GM19328 (cell line): Measurements from ENCODE around the gene KDSR.
A peak's percentile ranks its signal among the peaks of the same experiment; 100 is the strongest.
"Not testable (repeated sequence)": the region's sequence is repeated elsewhere in the genome, so short reads cannot be mapped to it uniquely, and the experiment has no call there.

Experiments used
- ATAC-seq: cut with Tn5 transposase; IDR thresholded peaks from one replicate; pipeline ENCODE4 v1.9.1; 2021; ENCODE audit warnings: mild to moderate bottlenecking, moderate library complexity; ENCODE audit not compliant: unreplicated experiment

The KDSR gene

GRCh38 chr18:63366213-63367052 is 573 bp downstream of the KDSR start:
- ATAC-seq: peak; percentile 27

- ATAC-seq: no peak
Observed at GRCh38 chr18:63365876-63366212, 1.2 kb downstream of the KDSR start.

GRCh38 chr18:63363951-63364350 is 3.1 kb downstream of the KDSR start:
- no peak for ATAC-seq

GRCh38 chr18:63363420-63363819 is 3.6 kb downstream of the KDSR start:
- not testable (repeated sequence) for ATAC-seq

GRCh38 chr18:63356272-63356896 is 10.6 kb downstream of the KDSR start:
- ATAC-seq: no peak

- no peak for ATAC-seq
Observed at GRCh38 chr18:63350230-63350629, 16.8 kb downstream of the KDSR start.

DNA sequence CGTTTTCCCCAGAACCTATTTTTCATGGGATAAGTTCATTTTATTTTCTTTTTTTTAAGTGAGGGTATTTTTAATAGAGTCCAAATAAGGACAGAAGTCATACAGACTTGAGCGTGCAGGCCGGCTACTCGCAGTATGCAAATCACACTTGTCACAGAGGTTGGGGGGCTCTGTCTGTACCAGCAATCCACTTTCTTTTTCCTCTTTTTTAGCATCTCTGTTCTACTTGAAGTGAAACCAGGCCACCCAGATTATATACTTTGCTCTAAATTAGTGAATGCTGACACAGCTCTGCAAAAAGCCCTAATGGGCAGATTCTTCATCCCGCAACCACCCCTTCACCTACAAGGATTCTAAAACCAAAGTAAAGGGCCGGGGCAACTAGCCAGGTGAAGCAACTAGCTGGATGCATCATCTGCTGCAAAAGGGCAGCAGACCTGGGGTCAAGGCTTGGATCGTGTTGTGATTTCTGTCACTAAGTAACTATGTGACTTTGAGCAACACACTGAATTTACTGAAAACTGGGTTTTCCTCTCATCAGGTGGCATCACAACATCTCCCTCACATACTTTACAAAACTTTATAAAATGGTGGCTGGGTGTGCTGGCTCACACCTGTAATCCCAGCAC is 18.4 kb downstream of the KDSR start:
- peak; percentile 78 for ATAC-seq

DNA sequence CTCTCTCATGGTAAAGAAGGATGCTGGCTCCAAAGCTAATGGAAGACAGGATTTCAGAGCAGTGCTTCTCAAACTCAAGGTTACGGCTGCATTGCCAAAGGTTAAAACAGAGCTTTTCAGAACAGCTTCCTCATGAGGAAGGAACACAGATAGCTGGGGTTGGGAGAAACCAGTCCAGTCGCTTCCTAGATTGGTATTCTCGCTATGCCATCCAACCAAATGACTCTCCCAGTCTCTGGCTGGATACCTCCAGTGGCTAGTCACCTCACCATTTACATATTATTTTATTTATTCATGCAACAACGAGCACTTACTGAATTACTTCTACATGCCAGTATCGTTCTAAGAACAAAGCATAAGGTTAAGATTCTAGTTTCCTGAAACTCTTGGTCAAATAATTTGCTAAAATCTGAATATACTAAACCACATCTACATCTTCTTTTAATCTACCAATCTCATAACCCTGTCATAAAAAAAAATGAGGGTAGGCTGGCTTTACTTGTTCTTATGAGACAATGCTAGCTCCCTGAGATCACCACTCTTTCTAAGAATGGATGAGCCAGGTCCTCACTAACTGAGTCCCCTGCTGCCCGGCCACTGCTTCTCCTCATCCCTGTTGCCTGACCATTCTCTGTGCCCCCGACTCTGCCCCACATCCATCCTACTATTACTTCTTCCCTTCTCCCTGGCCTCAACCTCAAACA is 20.4 kb downstream of the KDSR start:
- no peak for ATAC-seq

DNA sequence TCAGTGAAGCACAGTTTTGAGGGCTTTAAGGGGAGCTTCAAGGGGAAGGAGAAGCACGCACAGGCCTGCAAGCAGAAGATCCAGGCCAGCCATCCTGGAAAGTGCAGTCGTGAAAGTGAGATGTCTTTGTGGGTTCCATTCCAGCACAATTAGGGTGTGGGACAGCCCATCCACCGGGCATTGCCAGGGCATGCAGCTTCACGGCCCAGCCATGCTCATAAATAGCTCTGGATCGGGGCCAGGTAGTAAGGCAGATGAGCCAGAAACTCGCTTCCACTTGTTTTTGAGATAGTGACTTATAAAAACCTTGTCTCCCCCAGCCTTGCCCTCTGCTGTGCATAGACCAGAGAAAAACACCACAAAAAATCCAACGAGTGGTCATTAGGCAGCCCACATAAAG is 21.0 kb downstream of the KDSR start:
- no peak for ATAC-seq

DNA sequence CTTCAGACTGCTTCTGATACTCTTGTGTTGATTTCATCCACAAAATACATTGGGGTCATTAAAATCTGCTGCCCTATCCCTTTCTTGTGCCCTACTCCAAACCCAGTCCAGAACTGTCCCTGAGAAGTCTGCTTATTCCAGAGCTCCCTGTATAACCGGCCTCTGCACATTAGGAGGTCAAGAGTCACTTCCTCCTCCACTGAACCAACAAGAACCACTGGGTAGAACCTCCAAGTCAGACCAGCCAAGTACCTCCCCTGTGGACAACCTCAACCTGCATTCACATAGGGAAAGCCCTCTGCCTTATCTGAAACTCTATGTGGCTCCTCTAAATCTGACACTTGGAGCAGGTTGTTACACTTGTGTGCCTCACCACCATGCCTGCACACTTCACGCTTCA is 22.1 kb downstream of the KDSR start:
- ATAC-seq: no peak

- ATAC-seq: no peak
Observed at GRCh38 chr18:63344263-63344662, 22.7 kb downstream of the KDSR start.

DNA sequence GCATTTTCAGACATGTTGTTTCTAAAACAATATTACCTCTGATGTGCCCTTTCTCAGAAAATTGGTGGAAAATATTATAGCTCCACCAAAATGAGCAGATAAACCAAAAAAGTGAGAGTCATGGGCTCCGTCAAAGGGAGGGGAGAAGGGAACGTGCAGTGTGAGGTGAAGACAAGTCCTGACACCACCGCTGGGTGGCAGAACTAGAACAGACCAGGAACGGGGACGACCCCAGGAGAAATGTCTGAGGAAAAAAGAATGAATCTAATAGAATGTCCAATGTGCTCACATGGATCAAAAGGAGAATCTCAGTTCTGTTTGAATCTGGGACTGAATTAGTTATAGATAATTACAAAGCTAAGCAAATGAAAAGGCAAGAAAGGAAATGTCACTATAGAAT is 24.8 kb downstream of the KDSR start:
- ATAC-seq: no peak

GRCh38 chr18:63339920-63340484 is 27.0 kb downstream of the KDSR start:
- ATAC-seq: no peak

- ATAC-seq: no peak
Observed at GRCh38 chr18:63336366-63337099, 30.5 kb downstream of the KDSR start.

- no peak for ATAC-seq
Observed at GRCh38 chr18:63331105-63331504, 35.9 kb downstream of the KDSR start.

- no peak for ATAC-seq
Observed at GRCh38 chr18:63329431-63330145, 37.4 kb downstream of the KDSR start.

DNA sequence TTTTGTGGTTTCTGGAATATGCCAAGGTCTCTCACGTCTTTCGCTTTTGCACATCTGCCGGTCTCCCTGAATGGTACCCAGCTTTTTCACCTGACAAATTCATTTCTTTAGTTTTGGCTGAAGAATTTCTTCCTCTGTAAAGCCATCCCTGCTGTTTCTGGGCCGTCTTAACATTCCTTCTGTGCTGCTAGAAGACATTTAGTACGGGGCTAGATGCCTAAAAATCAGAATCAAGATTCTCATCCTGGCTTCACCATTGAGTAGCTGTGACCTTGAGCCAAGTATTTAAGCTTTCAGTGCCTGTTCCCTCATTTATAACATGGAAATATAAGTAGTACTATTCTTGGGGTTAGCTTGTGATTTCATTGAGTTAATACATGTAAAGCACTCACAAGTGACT is 41.0 kb downstream of the KDSR start:
- ATAC-seq: no peak

DNA sequence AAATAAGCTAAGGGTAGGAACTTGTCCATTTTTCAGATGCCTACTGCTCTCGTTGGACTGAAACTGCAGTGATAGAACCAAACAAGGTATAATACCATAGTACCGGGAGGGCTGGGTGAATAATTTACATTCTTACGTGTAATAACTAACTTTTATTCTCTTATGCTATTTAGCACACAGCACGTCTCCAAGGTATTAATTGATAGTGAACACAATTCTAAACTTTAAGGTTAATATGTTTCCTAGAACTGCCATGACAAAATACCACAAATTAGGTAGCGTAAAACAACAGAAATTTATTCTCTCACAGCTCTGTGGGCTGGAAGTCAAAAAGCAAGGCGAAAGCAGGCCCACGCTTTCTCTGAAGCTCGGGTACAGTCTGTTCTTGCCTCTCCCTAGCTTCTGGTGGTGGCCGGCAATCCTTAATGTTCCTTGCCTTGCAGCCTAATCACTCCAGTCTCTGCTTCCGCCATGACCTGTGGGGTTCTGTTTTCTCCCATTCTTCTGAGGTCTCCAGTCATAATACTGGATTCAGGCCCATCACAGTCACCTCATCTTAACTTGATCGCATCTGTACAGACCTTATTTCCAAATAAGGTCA is 41.8 kb downstream of the KDSR start:
- no peak for ATAC-seq

DNA sequence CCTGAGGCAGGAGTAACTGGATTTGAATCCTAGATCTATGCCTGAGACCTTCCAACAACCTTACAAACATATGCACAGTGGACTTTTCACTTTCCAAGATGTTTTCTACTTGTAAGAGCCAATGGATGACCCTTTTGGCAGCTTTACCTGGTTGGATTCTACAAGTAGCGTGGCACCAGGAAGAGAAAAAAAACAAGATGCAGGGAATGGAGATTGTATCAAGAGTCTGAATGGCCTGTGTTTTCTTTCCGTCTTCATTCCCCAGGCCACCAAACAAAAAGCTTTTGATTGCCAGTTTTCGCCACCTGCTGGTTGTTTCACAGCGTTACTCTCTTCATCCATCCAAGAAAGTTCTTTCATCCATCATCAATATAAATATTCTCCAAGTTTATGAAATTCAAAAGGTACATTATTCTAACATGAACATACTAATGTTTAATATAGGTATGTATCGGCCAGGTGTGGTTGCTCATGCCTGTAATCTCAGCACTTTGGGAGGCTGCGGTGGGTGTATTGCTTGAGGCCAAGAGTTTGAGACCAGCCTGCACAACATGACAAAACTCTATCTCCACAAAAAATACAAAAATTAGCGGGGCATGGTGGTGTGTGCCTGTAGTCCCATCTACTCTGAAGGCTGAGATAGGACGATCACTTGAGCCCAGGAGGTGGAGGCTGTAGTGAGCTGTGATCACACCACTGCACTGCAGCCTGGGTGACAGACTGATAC is 43.9 kb downstream of the KDSR start:
- no peak for ATAC-seq
